GM12878 (cell line): ENCODE data around the gene UFD1. TPM values are rescaled to one million over a fixed set of nuclear protein-coding genes. Genes with fewer than 3 reads are reported as not detected.

Experiments
- BACH1 ChIP-seq: fragments of 450-650 bp; IDR thresholded peaks from 2 replicates; pipeline ENCODE4 v1.6.1; 2017; ENCODE audit warnings: mild to moderate bottlenecking, borderline replicate concordance
- ETV6 ChIP-seq, 2 experiments: fragments of 450-650 bp in 1 of 2; IDR thresholded peaks in 1 of 2; conservative IDR thresholded peaks in 1 of 2; 2 replicates each; pipeline ENCODE4 v1.6.1; 2014; ENCODE audit warnings: antibody characterized with exemption in 1 of 2, borderline replicate concordance in 1 of 2, low read depth in 1 of 2, mild to moderate bottlenecking in 1 of 2, moderate library complexity in 1 of 2
- HSF1 ChIP-seq: fragments of 150-350 bp; IDR thresholded peaks from 2 replicates; pipeline ENCODE4 v1.6.1; 2014; ENCODE audit warnings: mild to moderate bottlenecking, low read depth, low read length
- NFYA ChIP-seq: IDR thresholded peaks from 2 replicates; pipeline ENCODE4 v1.6.1; 2011; ENCODE audit warnings: low read depth, mild to moderate bottlenecking, low read length, improper control_type of control experiment, borderline replicate concordance
- NKRF ChIP-seq: fragments of 450-650 bp; conservative IDR thresholded peaks from 2 replicates; pipeline ENCODE4 v1.6.1; 2017; ENCODE audit warnings: mild to moderate bottlenecking, moderate library complexity
- NR2C1 ChIP-seq: fragments of 450-650 bp; IDR thresholded peaks from 2 replicates; pipeline ENCODE4 v1.6.1; 2017; ENCODE audit warnings: antibody characterized with exemption, mild to moderate bottlenecking, moderate library complexity
- NR2F1 ChIP-seq: fragments of 450-650 bp; conservative IDR thresholded peaks from 2 replicates; pipeline ENCODE4 v1.6.1; 2017; ENCODE audit warnings: mild to moderate bottlenecking
- NRF1 ChIP-seq: conservative IDR thresholded peaks from 2 replicates; pipeline ENCODE4 v1.6.1; 2011; ENCODE audit warnings: mild to moderate bottlenecking, low read depth, low read length, improper control_type of control experiment
- POLR2AphosphoS5 ChIP-seq: IDR thresholded peaks from 2 replicates; pipeline ENCODE4 v1.6.1; 2011; ENCODE audit warnings: mild to moderate bottlenecking, low read length, inconsistent platforms
- RELB ChIP-seq: fragments of 450-650 bp; IDR thresholded peaks from 2 replicates; pipeline ENCODE4 v1.6.1; 2017; ENCODE audit warnings: low read depth, mild to moderate bottlenecking, moderate library complexity
- SREBF1 ChIP-seq: IDR thresholded peaks from 2 replicates; pipeline ENCODE4 v1.6.1; 2012; ENCODE audit warnings: mild to moderate bottlenecking, low read length
- STAT3 ChIP-seq: IDR thresholded peaks from 2 replicates; pipeline ENCODE4 v1.6.1; 2011; ENCODE audit warnings: low read depth, low read length, improper control_type of control experiment
- TARDBP ChIP-seq: IDR thresholded peaks from 2 replicates; pipeline ENCODE4 v1.6.1; 2016; ENCODE audit warnings: borderline replicate concordance
- YY1 ChIP-seq: IDR thresholded peaks from 2 replicates; pipeline ENCODE4 v1.6.1; 2011; ENCODE audit warnings: low read depth, mild to moderate bottlenecking, low read length
- ZBTB40 ChIP-seq: fragments of 450-650 bp; IDR thresholded peaks from 2 replicates; pipeline ENCODE4 v1.6.1; 2016; ENCODE audit warnings: mild to moderate bottlenecking, moderate library complexity, borderline replicate concordance
- ZNF217 ChIP-seq: fragments of 450-650 bp; IDR thresholded peaks from 2 replicates; pipeline ENCODE4 v1.6.1; 2017; ENCODE audit warnings: antibody characterized with exemption, mild to moderate bottlenecking
- ZNF384 ChIP-seq: IDR thresholded peaks from 2 replicates; pipeline ENCODE4 v1.6.1; 2012; ENCODE audit warnings: low read depth, mild to moderate bottlenecking, low read length, improper control_type of control experiment, borderline replicate concordance
- polyA plus RNA-seq, 11 experiments: library from polyadenylated mRNA; depleted of rRNA in 4 of 11; unstranded in 6 of 11; stranded (reverse) in 5 of 11; fragments of >200 nt; fragmentation: Nextera tagmentation in 4 of 11; fragmentation: Illumina TruSeq in 1 of 11; extraction: Ambion mirVana in 4 of 11; extraction: Trizol in 1 of 11; gene quantifications; 1 replicate in 1 of 11; 2 replicates in 10 of 11; pipeline versions ENCODE4 v1.2.1 to v1.2.3, GENCODE V29; 2011 to 2016; ENCODE audit warnings: inconsistent platforms in 2 of 11, missing spikeins in 2 of 11, low read depth in 1 of 11
- total RNA-seq, 4 experiments: library from RNA; depleted of rRNA in 3 of 4; stranded (reverse); fragments of >200 nt in 3 of 4; fragmentation: Illumina TruSeq in 1 of 4; extraction: Trizol in 1 of 4; gene quantifications; 2 replicates each; pipeline versions ENCODE4 v1.2.1 to v1.2.3, GENCODE V29; 2013 to 2021

UFD1 gene
- total and polyA plus RNA-seq, 10 of the 15 experiments (the other 5 are each of a cell fraction or from before 2014, with no cell fraction given): 67.2 to 143 (median 117) TPM

- TF ChIP-seq ETV6 (conservative IDR thresholded peaks at IDR 0.05 in 1 of 2, IDR thresholded peaks at IDR 0.05 in 1 of 2; ENCODE audit: borderline replicate concordance in 1 of 2, low read depth in 1 of 2) (no peak), RELB (peak; percentile 69; the same call in 1 of the 2 replicates), NR2C1 (peak; percentile 99), ZBTB40 (peak; percentile 82; the same call in 1 of the 2 replicates), BACH1 (no peak), YY1 (peak; percentile 99), NKRF (peak; percentile 99), TARDBP (peak; percentile 89; the same call in 1 of the 2 replicates), NR2F1 (peak; percentile 75), ZNF384 (no peak), HSF1 (no peak), POLR2AphosphoS5 (peak; percentile 51; the same call in 1 of the 2 replicates), NFYA (peak; percentile 19; the same call in 1 of the 2 replicates), NRF1 (no peak), STAT3 (no peak), SREBF1 (0 out of 2 replicates have a peak, but pooled peaks have one; percentile 6), ZNF217 (no peak)
These were observed 571 bp upstream of the UFD1 start, which contains the start of gene CDC45 (continued) for GRCh38 chr22:19479355-19480172.
